GM23338 (cell line): ENCODE results near the gene OPALIN. TPM values are rescaled to one million over a fixed set of nuclear protein-coding genes. Genes with fewer than 3 reads are reported as not detected.

Source experiments
- ATAC-seq: fragments of 200-7000 bp; cut with Tn5 transposase; 3 replicates; pipeline ENCODE4 v1.9.1; 2020
- DNase-seq: peaks from one replicate; pipeline ENCODE4 v3.0.0-alpha.2; 2015; ENCODE audit warnings: low spot score
- H2AFZ ChIP-seq: fragments of 200-600 bp; sonication (generic); 2 replicates; pipeline ENCODE4 v1.8.0; 2016; ENCODE audit warnings: antibody characterized with exemption, mild to moderate bottlenecking, moderate library complexity
- H3F3A ChIP-seq: fragments of 200-600 bp; sonication (generic); replicated peaks from 2 replicates; pipeline ENCODE4 v1.8.0; 2017; ENCODE audit warnings: antibody characterized with exemption, mixed run types, low read depth
- H3K27ac ChIP-seq: fragments of 200-600 bp; sonication (generic); 2 replicates; pipeline ENCODE4 v1.6.1; 2016; ENCODE audit warnings: low read depth
- H3K27me3 ChIP-seq: fragments of 200-600 bp; sonication (generic); 2 replicates; pipeline ENCODE4 v1.8.0; 2016; ENCODE audit warnings: mild to moderate bottlenecking, mixed run types, moderate library complexity; ENCODE audit not compliant: insufficient read depth
- H3K36me3 ChIP-seq: fragments of 200-600 bp; sonication (generic); 2 replicates; pipeline ENCODE4 v1.8.0; 2016; ENCODE audit warnings: mild to moderate bottlenecking; ENCODE audit not compliant: insufficient read depth
- H3K4me1 ChIP-seq: fragments of 200-600 bp; sonication (generic); 2 replicates; pipeline ENCODE4 v1.8.0; 2016; ENCODE audit warnings: mild to moderate bottlenecking, moderate library complexity; ENCODE audit not compliant: insufficient read depth
- H3K4me2 ChIP-seq: fragments of 200-600 bp; sonication (generic); 2 replicates; pipeline ENCODE4 v1.7.1; 2017; ENCODE audit warnings: mixed run types
- H3K4me3 ChIP-seq: fragments of 200-600 bp; sonication (generic); 2 replicates; pipeline ENCODE4 v1.6.1; 2016; ENCODE audit warnings: mixed run types
- H3K79me2 ChIP-seq: fragments of 200-600 bp; sonication (generic); replicated peaks from 2 replicates; pipeline ENCODE4 v1.8.0; 2017; ENCODE audit warnings: mild to moderate bottlenecking; ENCODE audit not compliant: insufficient read depth
- H3K9me2 ChIP-seq: fragments of 200-600 bp; sonication (generic); 2 replicates; pipeline ENCODE4 v1.8.0; 2017; ENCODE audit not compliant: insufficient read depth
- H4K20me1 ChIP-seq: fragments of 200-600 bp; sonication (generic); replicated peaks from 2 replicates; pipeline ENCODE4 v1.8.0; 2017; ENCODE audit warnings: mild to moderate bottlenecking; ENCODE audit not compliant: insufficient read depth
- H3K27ac Mint-ChIP-seq: 2 replicates; pipeline ENCODE4 v1.8.0; 2020; ENCODE audit warnings: inconsistent platforms, mild to moderate bottlenecking, moderate library complexity, mixed read lengths
- H3K27me3 Mint-ChIP-seq: 3 replicates; pipeline ENCODE4 v1.8.0; 2022; ENCODE audit warnings: low read depth, mild to moderate bottlenecking, moderate library complexity, mixed read lengths, inconsistent platforms; ENCODE audit not compliant: insufficient read depth, poor library complexity
- H3K36me3 Mint-ChIP-seq: 3 replicates; pipeline ENCODE4 v1.8.0; 2021; ENCODE audit warnings: low read depth, mild to moderate bottlenecking, inconsistent platforms, moderate library complexity, mixed read lengths
- H3K4me1 Mint-ChIP-seq: 3 replicates; pipeline ENCODE4 v1.8.0; 2020; ENCODE audit warnings: mild to moderate bottlenecking, inconsistent platforms, mixed read lengths
- H3K4me3 Mint-ChIP-seq: 3 replicates; pipeline ENCODE4 v1.8.0; 2021; ENCODE audit warnings: moderate library complexity, mild to moderate bottlenecking, inconsistent platforms, mixed read lengths
- H3K9me3 Mint-ChIP-seq: 3 replicates; pipeline ENCODE4 v1.8.0; 2020; ENCODE audit warnings: moderate library complexity, mild to moderate bottlenecking, inconsistent platforms, mixed read lengths
- EZH2 ChIP-seq: fragments of 200-600 bp; sonication (generic); IDR thresholded peaks from one replicate; pipeline ENCODE4 v1.8.0; 2017; ENCODE audit warnings: antibody characterized with exemption, mild to moderate bottlenecking, low read depth; ENCODE audit not compliant: unreplicated experiment
- EZH2phosphoT487 ChIP-seq: fragments of 200-600 bp; sonication (generic); IDR thresholded peaks from one replicate; pipeline ENCODE4 v1.8.1; 2018; ENCODE audit warnings: antibody characterized with exemption; ENCODE audit not compliant: unreplicated experiment
- JUNB ChIP-seq: IDR thresholded peaks from one replicate; pipeline ENCODE4 v1.6.1; 2016; ENCODE audit warnings: antibody characterized with exemption; ENCODE audit not compliant: unreplicated experiment
- POLR2AphosphoS5 ChIP-seq: IDR thresholded peaks from 2 replicates; pipeline ENCODE4 v1.6.1; 2016; ENCODE audit warnings: antibody characterized with exemption, low read depth
- STAT1 ChIP-seq: IDR thresholded peaks from one replicate; pipeline ENCODE4 v1.6.1; 2016; ENCODE audit warnings: antibody characterized with exemption; ENCODE audit not compliant: unreplicated experiment
- ZNF114 ChIP-seq: fragments of 250-450 bp; sonication (Bioruptor Pico); IDR thresholded peaks from 2 replicates; pipeline ENCODE4 v1.5.0; 2020; ENCODE audit warnings: mild to moderate bottlenecking, moderate library complexity
- ZNF462 ChIP-seq: fragments of 250-450 bp; sonication (Bioruptor Pico); IDR thresholded peaks from 2 replicates; pipeline ENCODE4 v1.5.0; 2020; ENCODE audit warnings: mild to moderate bottlenecking, moderate library complexity
- polyA plus RNA-seq: library from polyadenylated mRNA; unstranded; fragments of >200 nt; fragmentation: Nextera tagmentation; extraction: Ambion mirVana; gene quantifications from 2 replicates; pipeline ENCODE4 v1.2.1, GENCODE V29; 2016
- total RNA-seq: library from RNA; depleted of rRNA; stranded (reverse); fragments of >200 nt; shearing (Covaris generic); gene quantifications from 2 replicates; pipeline ENCODE4 v1.2.3, GENCODE V29; 2014
- TF ChIP-seq, protein P1 (sequence below): IDR thresholded peaks from one replicate; pipeline ENCODE4 v1.6.1; 2018; ENCODE audit warnings: antibody characterized with exemption; ENCODE audit not compliant: unreplicated experiment
- TF ChIP-seq, protein P2 (sequence below): IDR thresholded peaks from 2 replicates; pipeline ENCODE4 v1.6.1; 2016; ENCODE audit warnings: antibody characterized with exemption
- TF ChIP-seq, protein P3 (sequence below), 2 experiments: fragments of 200-600 bp in 1 of 2; sonication (generic) in 1 of 2; conservative IDR thresholded peaks; 2 replicates each; pipeline versions ENCODE4 v1.5.1 to v1.6.1; 2016 to 2017; ENCODE audit warnings: antibody characterized with exemption in 2 of 2, low read depth in 2 of 2, mild to moderate bottlenecking in 2 of 2, moderate library complexity in 1 of 2

OPALIN gene
- total and polyA plus RNA-seq, 2 experiments from 2014 or later, result not detected

DNA sequence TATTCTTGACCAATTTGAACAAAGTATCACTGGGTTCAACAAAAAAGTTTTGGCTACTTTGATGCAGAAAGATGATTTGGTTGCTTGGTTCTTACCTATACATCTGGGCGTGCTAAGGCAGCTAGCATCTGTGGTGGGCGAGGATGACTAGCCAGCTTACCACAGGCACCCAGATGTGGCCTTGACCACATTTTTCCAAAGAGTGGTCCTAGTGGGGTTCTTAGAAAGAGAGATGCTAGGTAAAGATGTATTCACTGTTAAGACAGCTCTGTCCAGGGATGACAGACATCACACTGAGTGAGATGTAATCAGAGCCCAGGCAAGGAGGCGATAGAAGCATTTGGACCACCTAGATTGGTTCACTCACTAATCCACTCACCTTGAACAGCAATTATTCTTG, 53.8 kb downstream of the OPALIN start (continued):
- TF ChIP-seq ZNF462 (CRISPR knock-in tag) (no peak), STAT1 (no peak), JUNB (no peak)
- TF ChIP-seq, protein P1, sequence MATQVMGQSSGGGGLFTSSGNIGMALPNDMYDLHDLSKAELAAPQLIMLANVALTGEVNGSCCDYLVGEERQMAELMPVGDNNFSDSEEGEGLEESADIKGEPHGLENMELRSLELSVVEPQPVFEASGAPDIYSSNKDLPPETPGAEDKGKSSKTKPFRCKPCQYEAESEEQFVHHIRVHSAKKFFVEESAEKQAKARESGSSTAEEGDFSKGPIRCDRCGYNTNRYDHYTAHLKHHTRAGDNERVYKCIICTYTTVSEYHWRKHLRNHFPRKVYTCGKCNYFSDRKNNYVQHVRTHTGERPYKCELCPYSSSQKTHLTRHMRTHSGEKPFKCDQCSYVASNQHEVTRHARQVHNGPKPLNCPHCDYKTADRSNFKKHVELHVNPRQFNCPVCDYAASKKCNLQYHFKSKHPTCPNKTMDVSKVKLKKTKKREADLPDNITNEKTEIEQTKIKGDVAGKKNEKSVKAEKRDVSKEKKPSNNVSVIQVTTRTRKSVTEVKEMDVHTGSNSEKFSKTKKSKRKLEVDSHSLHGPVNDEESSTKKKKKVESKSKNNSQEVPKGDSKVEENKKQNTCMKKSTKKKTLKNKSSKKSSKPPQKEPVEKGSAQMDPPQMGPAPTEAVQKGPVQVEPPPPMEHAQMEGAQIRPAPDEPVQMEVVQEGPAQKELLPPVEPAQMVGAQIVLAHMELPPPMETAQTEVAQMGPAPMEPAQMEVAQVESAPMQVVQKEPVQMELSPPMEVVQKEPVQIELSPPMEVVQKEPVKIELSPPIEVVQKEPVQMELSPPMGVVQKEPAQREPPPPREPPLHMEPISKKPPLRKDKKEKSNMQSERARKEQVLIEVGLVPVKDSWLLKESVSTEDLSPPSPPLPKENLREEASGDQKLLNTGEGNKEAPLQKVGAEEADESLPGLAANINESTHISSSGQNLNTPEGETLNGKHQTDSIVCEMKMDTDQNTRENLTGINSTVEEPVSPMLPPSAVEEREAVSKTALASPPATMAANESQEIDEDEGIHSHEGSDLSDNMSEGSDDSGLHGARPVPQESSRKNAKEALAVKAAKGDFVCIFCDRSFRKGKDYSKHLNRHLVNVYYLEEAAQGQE, result no peak

DNA sequence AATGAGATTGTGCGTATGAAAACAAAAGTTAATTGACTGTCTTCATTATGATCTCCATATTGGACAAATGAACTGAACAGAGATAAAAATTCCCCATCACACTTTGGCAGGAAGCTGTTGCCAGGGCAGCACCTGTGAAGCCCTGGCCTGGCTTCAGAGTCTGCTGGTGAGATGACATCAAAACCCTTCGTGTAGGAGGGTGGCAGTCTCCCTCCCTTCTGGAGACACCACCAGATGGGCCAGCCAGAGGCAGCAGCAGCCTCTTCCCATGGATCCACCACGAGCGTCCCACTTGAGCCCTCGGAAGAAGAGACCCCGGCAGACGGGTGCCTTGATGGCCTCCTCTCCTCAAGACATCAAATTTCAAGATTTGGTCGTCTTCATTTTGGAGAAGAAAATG, 54.6 kb downstream of the OPALIN start, which contains the start of gene DNTT:
DNTT (plus strand) TSS at position 205 of the 400 bp plus-strand sequence; CDS start at position 269, 64 bp downstream.
- Mint-ChIP-seq H3K4me3 (no peak within 1 kb of the TSS), H3K36me3 (no peaks in the 10 kb centered on the region), H3K9me3 (no peaks in the 10 kb centered on the region), H3K4me1 (peaks cover 34% of the 10 kb centered on the region), H3K27ac (no peak within 1 kb of the TSS), H3K27me3 (peaks cover 9% of the 10 kb centered on the region)
- peaks cover 15% of the 10 kb centered on the region for H3K4me1 ChIP-seq
- ATAC-seq (no peak), DNase-seq (no peak)
- no peak within 1 kb of the TSS for H3K4me2 ChIP-seq
- no peak within 1 kb of the TSS for H3K4me3 ChIP-seq
- H4K20me1 ChIP-seq, result no peaks in the 10 kb centered on the region
- no peak within 1 kb of the TSS for H3K27ac ChIP-seq
- 0 out of 2 replicates have a peak, but pooled peaks cover 2% of the 10 kb centered on the region for H3K9me2 ChIP-seq
- no peaks in the 10 kb centered on the region for H3K27me3 ChIP-seq
- H3K79me2 ChIP-seq, result no peaks in the 10 kb centered on the region
- H3K36me3 ChIP-seq, result no peaks in the 10 kb centered on the region
- peak within 1 kb of the TSS; percentile 12; the same call in 1 of the 2 replicates for H2AFZ ChIP-seq
- 0 out of 2 replicates have a peak, but pooled peaks cover 6% of the 10 kb centered on the region for H3F3A ChIP-seq
- TF ChIP-seq JUNB, result no peak
- TF ChIP-seq EZH2phosphoT487, result no peak
- no peak for TF ChIP-seq STAT1
- TF ChIP-seq POLR2AphosphoS5, result no peak
- TF ChIP-seq, protein P2, sequence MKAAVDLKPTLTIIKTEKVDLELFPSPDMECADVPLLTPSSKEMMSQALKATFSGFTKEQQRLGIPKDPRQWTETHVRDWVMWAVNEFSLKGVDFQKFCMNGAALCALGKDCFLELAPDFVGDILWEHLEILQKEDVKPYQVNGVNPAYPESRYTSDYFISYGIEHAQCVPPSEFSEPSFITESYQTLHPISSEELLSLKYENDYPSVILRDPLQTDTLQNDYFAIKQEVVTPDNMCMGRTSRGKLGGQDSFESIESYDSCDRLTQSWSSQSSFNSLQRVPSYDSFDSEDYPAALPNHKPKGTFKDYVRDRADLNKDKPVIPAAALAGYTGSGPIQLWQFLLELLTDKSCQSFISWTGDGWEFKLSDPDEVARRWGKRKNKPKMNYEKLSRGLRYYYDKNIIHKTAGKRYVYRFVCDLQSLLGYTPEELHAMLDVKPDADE, result no peak
- TF ChIP-seq ZNF114 (CRISPR knock-in tag), result no peak
- TF ChIP-seq, protein P3, sequence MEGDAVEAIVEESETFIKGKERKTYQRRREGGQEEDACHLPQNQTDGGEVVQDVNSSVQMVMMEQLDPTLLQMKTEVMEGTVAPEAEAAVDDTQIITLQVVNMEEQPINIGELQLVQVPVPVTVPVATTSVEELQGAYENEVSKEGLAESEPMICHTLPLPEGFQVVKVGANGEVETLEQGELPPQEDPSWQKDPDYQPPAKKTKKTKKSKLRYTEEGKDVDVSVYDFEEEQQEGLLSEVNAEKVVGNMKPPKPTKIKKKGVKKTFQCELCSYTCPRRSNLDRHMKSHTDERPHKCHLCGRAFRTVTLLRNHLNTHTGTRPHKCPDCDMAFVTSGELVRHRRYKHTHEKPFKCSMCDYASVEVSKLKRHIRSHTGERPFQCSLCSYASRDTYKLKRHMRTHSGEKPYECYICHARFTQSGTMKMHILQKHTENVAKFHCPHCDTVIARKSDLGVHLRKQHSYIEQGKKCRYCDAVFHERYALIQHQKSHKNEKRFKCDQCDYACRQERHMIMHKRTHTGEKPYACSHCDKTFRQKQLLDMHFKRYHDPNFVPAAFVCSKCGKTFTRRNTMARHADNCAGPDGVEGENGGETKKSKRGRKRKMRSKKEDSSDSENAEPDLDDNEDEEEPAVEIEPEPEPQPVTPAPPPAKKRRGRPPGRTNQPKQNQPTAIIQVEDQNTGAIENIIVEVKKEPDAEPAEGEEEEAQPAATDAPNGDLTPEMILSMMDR (conservative IDR thresholded peaks at IDR 0.05; ENCODE audit: low read depth in 2 of 2), result no peak
- TF ChIP-seq EZH2, result no peak
